GM18517 (cell line): Measurements from ENCODE around the gene CALM1.

Experiments used
- ATAC-seq: cut with Tn5 transposase; IDR thresholded peaks from one replicate; pipeline ENCODE4 v1.9.1; 2021; ENCODE audit warnings: mild to moderate bottlenecking, moderate library complexity; ENCODE audit not compliant: unreplicated experiment

CALM1 gene

DNA sequence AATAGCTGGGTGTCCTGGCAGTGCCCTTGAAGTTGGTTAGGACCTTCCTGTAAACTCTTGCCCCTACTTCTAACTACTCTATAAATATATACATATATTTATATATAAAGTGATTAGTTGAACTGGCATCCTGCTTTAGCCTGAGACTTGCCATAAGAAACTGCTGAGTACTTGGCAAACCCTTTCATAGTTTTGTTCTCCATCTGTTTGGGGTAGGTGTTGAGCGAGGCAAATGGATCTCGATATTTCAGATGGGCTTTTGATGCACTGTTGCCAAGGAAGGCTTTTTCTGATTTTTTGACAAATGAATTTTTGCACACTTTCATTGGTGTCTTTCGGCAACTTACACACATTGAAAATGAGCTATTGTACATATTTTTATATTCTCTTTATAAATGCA is 10.4 kb downstream of the CALM1 start:
- no peak for ATAC-seq

DNA sequence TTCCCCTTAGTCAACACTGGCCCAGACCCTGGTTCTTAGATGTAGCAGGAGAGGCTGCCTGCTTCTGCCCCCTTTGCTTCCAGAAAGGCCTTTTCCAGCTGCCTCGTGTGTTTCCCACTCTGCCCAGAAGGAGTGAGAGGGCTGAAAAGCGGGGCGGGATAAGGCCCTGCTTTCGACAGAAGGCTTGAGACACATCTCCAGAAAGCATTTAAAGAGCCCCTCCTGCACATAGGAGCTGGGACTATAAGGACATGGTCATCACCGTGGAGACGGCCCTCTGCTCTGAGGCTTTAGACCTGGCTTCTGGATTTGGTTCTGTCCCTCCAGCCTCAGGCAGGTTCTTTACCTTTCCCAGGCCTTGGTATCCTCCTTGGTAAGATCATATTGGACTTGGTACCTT is 11.9 kb downstream of the CALM1 start:
- ATAC-seq = no peak

DNA sequence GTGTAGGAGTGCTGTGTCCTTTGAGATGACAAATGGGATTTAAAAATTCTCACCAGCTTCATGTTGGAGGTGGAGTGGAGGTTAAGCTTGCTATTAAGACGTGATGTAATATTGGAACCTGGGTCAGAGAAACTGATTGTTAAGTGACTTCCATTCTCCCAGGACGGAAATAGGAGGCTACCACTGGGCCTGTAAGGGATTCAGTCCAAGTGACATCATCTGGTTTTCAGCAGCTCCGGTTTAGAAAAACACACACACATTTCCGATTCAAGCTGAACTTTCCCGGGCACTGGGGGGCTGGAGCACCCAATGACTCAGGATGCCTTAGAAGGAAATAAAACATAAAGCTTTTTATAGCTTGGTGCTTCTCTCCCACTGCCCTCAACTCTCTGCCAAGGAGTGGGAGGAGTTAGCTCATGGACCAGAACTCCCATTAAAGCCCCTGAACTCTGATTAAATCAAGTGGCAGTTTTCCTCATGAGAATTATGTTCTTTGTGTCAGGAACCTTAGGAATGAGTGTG is 12.4 kb downstream of the CALM1 start:
- ATAC-seq = no peak

DNA sequence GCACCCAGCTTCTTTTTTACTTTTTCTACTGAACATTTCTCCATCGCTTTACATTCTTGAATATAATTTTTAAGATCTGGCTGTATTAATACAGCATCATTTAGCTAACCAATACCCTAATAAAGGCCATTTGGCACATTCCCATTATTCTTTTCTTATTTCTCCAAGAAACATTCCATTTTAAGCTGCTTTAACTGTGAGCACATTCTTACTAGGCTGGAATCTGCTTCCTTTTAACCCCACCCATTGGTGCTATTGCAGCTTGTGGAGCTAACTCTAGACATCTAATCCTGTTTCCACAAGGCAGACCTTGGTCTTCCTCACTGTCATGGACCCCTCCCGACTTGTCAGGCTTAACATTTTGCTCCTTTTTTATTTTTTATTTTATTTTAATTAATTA is 15.2 kb downstream of the CALM1 start:
- no peak for ATAC-seq

- no peak for ATAC-seq
Observed at GRCh38 chr14:90416720-90417119, 19.9 kb downstream of the CALM1 start.

DNA sequence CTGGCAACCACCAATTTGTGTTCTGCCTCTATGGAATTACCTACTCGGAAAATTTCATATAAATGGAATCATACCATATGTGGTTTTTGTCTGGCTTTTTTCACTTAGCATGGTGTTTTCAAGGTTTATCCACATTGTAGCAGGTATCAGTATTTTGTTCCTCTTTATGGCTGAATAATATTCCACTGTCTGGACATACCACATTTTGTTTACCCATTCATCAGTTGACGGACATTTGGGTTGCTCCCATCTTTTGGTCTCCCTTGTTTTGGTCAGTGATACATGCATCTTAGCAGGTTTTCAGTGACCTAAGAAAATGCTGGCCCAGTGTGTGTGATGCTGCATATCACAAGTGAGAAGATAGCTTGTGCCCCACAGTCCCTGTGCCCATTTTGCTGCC is 21.2 kb downstream of the CALM1 start:
- ATAC-seq = no peak

- ATAC-seq = no peak
Observed at GRCh38 chr14:90419200-90419599, 22.4 kb downstream of the CALM1 start.

DNA sequence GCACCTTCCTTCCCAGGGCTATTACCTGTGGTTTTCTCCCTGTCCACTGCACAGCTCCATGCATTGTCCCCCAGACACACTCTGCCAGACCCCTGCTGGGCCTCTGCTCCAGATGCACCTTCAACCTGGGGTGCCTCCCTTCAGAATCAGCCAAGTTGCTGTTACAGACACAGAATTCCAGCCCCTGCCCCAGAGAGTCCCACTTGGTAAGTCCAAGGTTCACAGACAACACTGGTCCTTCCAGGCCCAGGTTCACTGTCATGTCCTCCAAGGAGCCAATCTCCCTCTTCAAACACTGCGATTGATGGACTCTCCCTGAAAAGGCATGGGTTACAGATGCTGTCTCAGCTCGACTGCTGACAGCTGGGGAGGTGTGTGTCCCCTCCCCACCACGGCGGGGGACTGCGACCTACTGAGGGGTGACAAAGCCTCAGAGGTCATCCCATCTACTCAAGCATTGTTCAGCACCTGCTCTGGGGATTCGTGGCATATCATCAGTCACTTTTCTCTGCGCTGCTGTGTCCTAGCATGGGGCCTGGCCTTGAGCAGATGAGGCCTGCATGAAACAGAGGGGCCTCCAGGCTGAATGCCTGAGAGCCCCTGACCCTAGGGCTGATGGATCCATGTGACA is 24.3 kb downstream of the CALM1 start:
- no peak for ATAC-seq

DNA sequence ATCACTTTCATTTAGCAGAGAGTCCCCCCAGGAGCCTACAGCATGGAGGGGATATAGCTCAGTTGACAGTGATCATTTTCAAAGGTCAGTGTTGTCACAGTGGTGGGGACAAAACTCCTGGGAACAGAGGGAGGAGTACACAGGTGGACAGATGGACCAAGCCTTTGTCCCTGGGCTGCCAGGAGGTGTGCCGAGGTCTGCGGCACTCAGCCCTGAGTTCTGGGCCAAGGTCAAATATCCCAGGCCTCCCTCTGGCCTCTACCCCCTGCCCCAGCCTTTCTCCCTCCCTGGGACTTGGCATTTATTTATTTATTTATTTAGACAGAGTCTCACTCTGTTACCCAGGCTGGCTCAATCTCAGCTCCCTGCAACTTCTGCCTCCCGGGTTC is 24.8 kb downstream of the CALM1 start:
- no peak for ATAC-seq

GRCh38 chr14:90423166-90423565 is 26.3 kb downstream of the CALM1 start:
- ATAC-seq = no peak

DNA sequence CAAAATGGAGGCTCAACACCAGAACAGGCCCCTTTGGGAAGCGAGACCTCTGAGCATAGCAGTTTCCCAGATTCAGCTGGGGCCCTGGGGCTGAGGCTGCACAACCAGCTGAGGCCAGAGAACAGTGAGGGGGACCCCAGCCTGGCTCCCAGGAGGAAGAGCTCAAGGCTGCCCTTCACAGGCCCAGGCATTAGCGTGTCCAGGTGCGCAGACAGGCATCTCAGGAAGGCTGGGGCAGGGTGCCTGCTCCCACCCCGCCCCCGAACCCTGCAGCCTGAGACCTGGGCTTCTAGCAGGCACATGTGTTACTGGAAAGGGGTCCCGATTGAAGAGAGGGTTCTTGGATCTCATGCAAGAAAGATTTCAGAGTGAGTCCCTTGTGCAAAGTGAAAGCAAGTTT is 27.2 kb downstream of the CALM1 start:
- ATAC-seq = no peak

DNA sequence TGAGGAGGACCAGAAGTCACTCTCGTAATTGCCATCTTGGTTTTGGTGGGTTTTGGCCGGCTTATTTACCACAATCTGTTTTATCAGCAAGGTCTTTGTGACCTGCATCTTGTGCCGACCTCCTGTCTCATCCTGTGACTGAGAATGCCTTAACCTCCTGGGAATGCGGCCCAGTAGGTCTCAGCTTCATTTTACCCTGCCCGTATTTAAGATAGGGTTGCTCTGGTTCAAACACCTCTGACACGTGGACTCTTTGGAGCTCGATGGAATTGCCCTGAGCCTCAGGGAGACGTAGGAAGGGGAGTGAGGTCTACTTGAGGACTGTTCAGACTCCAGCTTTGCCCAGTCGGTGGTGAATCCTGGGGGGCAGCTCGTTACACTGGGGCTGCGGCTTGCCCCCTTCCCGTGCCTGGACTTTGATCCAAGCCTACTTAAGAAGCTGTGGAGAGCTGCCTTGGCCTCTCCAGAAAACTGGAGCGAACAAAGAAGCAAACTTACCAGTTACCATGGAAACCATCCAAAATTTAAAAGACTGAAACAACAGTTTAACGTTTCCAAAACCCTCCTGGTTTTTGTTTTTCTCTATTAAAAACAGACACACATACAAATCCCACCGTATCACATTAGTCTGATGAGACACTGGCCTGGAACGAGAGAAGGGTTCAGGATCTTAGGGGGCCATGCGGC is 28.0 kb downstream of the CALM1 start:
- ATAC-seq = no peak

DNA sequence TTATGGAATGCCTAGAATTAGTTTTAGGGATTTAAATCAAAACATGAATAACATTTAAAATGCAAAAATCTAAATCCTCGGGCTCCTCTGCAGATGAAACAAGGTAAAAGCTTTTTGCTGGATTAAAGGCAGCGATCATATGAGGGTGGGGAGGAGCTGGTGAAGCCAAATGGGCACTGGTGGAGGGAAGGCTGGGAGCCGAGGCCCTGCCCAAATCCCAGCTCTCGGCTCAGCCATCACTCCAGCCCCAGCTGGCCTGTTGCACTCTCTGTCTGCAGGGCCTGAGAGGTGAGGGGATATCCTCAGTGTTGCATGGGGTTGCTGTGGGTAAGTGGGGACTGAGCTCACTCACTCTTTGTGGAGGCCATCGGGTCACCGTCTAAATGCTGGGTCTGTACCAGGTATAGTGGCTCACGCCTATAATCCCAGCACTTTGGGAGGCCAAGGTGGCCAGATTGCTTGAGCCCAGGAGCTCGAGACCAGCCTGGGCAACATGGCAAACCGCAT is 28.6 kb downstream of the CALM1 start:
- ATAC-seq = no peak

- ATAC-seq = no peak
Observed at GRCh38 chr14:90426031-90426540, 29.3 kb downstream of the CALM1 start.

DNA sequence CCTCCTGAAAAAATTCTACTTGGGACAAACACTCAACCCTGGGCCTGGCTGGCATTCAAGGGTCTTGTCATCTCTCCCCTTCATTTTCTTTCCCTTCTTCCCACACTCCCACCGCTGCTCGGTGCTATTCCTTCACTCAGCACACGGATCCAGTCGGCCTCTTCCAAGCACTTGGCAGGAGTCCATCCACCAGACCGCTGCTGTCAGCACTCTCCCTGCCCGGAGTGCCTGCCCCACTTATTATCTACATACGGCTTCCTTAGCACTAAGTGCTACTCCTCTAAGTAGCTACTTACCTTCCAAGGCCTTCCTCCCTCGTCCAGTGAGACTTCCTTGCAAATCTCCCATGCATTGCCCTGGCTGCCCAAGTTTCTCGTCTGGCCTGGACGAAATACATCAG is 29.8 kb downstream of the CALM1 start:
- ATAC-seq = no peak

GRCh38 chr14:90427848-90428426 is 31.1 kb downstream of the CALM1 start:
- no peak for ATAC-seq

GRCh38 chr14:90428676-90429075 is 31.8 kb downstream of the CALM1 start:
- ATAC-seq = no peak

- no peak for ATAC-seq
Observed at GRCh38 chr14:90429236-90429635, 32.4 kb downstream of the CALM1 start.

- no peak for ATAC-seq
Observed at GRCh38 chr14:90429754-90430153, 32.9 kb downstream of the CALM1 start.

DNA sequence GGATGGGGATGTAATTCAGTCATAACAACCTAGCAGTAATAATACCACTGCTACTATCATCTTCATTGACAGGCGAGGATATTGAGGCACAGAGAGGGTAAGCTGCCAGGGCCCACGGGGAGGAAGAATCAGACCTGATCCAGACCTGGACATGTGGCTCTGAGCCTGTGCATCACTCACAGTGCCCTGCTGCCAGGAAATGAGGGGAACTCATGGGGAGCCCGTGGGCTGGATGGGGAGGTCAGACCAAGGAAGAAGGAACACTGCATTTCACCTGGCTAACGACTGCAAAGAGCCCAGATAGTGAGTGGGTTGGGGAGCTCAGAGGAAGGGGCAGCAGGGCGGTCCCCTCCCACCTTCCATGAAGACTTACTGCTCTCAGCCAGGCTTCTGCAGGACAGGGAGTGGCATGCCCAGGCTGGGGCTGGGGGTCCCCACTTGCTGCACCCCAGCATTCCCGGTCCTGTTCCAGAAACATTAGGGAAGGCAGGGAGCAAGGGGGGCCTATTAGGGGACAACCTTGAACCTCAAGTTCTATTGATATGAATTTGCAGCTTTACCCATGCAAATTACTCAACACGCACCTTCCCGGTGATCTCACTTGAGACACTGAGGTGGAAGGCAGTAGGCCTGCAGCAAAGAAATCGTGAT is 37.7 kb downstream of the CALM1 start:
- ATAC-seq = no peak

- ATAC-seq = no peak
Observed at GRCh38 chr14:90438841-90439240, 42.0 kb downstream of the CALM1 start.
